SKM-1 treated with dmso at 0.1 percent for 144 hours (cell line): ENCODE measurements around the gene RAB19.

ENCODE experiments used
- DNase-seq: peaks from one replicate; lab custom pipeline; 2025; ENCODE audit not compliant: unreplicated experiment; lab: John Stamatoyannopoulos, UW

The RAB19 gene, protein sequence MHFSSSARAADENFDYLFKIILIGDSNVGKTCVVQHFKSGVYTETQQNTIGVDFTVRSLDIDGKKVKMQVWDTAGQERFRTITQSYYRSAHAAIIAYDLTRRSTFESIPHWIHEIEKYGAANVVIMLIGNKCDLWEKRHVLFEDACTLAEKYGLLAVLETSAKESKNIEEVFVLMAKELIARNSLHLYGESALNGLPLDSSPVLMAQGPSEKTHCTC

GRCh38 chr7:140403878-140404564, at the start of gene RAB19:
TSS of gene RAB19 (plus strand) at chr7:140404058. CDS start at chr7:140407647, 3,589 bp downstream.
- DNase-seq: no peak

DNA sequence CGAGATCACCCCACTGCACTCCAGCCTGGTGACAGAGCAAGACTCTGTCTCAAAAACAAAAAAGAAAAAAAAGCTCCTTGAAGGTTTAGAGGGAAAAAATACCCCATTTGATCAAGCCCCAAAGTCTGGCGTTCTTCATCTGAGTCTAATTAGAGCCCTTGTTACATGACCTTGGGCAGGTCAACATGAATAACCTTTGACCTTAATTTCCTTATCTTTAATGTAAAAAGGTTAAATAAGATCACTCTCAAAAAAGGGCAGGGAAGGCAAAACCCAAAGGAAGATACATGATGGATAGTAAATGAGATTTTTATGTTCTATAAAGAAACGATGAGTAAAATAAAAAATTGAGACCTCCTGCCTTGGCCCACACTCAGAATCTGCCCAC, 45.8 kb upstream of the RAB19 start:
- DNase-seq: no peak

- DNase-seq: no peak
These were observed 45.3 kb upstream of the RAB19 start for GRCh38 chr7:140358412-140359051.

DNA sequence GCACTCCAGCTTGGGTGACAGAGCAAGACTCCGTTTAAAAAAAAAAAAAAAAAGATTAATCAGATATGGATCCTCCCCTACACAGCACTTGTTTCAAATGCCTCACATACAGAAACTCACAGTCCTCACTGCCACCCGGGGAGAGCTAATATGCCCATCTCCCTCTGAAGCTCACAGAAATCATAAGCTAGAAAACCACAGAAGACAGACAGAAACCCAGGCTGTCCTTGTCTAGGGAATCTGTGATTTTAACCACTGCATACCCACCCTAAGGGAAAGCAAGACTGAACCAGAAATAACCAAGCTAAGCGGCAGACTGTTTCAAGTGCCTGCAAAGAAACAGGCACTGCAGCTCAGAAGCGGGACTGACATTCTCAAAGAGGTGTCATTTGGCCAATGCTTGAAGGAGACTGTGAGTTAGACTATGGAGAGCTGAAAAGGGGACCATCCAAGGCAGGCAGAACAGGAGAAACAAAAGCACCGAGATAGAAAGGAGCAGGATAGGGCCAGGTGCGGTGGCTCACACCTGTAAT, 43.1 kb upstream of the RAB19 start:
- no peak for DNase-seq

DNA sequence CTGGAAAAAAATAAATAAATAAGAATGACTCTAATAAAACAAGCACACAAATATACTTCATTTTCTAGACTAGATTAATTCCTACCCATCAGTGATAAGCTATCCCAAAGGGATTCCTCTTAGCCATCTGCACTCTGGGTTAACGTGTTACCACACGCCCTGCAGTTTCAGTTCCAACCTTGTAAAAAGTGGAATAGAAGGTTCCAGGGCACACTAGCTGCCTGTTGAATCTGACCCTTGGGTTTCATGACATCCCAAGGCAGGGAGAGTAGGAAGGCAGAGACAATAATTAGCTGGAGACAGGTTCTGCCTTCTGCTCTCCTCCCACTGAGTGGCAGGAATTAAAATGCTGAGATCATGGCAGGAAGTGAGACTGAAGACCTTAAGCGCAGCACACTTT, 39.0 kb upstream of the RAB19 start:
- no peak for DNase-seq

DNA sequence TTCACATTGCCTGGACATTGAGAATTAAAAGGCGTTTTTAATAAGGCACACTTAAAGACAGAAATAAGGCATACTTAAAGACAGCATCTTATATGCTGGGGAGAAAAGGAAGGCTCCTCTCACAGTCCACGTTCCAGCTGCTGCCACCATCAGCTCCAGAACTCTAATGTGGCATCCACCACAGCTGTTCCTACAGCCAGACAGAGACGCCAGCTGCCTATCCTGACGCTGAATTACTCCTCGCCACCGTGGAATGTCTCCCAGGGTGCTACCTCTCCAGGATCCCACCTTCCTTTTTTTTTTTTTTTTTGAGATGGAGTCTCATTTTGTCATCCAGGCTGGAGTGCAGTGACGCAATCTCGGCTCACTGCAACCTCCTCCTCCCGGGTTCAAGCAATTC, 36.3 kb upstream of the RAB19 start:
- DNase-seq: no peak

GRCh38 chr7:140369294-140369693, 34.6 kb upstream of the RAB19 start:
- DNase-seq: no peak

DNA sequence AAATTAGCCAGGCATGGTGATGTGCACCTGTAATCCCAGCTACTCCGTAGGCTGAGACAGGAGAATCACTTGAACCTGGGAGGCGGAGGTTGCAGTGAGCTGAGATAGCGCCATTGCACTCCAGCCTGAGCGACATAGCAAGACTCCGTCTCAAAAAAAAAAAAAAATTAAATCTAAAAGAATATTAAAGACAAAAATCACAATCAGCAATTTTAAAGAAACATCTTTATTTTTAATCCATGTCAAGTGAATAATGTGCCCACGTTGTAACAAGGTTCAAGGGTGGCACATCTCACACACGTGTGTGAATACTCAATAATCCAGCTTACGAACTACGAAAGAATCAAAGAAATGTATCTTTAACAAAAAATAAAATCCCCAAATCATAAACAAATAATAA, 28.5 kb upstream of the RAB19 start:
- no peak for DNase-seq

DNA sequence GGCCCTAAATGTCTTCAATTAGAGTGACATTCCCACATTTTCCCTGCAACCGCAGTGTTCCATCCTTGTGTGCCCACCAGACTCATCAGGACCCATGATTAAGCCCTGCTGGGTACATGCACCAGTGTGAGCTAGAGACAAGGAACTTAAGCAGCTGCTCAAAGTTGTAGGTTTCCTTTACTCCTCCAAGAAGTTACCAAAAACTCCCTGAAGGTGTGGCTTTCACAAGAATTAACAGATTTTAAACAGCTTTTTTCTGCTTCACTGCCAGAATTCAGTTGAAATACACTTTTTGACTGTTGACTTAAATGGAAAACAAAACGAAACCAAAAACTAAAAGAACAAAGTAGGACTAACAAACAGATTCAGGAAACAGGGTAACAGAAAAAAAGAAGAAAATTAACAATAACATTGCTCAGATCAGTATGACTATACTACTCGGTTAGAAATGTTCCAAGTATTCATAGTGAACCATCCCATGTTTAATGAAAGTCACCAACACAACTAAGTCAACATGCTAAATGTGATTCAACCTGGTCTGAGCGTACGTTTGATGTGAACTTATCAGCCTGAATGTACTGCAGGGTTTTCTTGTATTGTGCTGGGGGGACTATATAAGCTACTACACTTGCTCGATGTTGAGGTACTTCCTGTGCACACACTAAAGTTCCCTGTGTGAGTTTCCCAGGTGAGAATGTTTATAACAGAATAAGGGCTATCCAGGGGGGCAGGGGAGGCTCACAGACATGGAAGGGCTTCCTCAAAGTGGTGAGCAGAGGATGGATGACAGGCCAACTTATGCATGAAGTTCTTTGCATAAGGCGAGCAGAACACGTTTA, 27.7 kb upstream of the RAB19 start:
- DNase-seq: no peak

DNA sequence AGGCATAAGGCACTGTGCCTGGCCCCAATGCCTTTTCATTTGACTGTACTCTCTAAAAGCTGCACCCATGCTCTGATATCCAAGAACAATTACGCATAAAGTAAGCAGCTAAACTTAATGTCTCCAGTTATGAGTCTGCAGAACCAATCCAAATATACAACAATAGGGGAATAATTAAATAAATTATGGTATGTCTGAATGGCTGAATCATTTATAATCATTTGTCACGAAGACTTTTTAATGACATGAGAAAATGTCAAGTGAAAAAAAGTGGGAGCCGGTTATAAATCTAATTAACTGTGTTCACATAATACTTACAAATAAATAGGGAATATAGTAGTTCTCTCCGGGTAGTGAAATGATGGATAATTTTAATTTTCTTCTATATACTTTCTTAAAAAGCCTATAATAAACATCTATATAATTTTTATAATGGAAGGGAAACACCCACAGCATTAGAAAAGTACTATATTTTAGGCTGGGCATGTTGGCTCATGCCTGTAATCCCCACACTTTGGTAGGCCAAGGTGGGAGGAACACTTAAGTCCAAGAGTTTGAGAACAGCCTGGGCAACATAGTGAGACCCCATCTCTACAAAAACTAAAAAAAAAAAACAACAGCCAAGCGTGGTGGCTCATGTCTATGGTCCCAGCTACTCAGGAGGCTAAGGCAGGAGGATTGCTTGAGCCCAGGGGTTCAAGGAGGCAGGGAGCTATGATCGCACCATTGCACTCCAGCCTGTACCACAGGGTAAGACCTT, 19.7 kb upstream of the RAB19 start:
- no peak for DNase-seq

- DNase-seq: no peak
These were observed 18.8 kb upstream of the RAB19 start for GRCh38 chr7:140384894-140385545.

DNA sequence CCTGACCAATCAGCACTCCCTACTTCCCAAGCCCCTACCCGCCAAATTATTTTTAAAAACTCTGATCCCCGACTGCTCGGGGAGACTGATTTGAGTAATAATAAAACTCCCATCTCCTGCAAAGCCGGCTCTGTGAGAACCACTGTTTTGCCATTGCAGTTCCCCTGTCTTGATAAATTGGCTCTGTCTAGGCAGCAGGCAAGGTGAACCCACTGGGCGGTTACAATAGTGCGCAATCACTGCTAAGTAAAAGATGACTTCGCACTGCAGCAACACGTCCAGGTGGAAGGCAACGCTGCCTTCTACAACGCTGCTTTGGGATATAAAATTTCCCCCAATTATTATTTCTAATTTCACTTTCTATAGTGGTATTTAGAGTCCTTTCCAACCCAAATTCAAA, 14.4 kb upstream of the RAB19 start:
- DNase-seq: no peak

DNA sequence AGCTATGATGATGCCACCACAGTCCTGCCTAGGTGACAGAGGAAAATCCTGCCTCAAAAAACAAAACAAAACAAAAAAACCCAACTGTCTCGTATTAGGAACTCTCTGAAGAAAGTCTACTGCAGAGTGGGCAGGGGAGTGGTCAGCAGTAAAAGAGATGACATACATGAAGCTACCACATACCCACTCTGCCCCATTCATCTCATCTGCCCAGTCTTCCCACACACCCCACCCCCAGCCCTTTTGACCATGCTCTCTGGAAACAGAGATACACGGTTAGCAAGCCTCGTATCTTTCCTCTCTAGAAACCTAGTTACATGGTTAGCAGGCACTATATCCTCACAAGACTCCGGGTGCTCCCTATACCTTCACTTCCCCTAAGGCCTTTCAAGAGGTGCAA, 13.8 kb upstream of the RAB19 start:
- DNase-seq: no peak

DNA sequence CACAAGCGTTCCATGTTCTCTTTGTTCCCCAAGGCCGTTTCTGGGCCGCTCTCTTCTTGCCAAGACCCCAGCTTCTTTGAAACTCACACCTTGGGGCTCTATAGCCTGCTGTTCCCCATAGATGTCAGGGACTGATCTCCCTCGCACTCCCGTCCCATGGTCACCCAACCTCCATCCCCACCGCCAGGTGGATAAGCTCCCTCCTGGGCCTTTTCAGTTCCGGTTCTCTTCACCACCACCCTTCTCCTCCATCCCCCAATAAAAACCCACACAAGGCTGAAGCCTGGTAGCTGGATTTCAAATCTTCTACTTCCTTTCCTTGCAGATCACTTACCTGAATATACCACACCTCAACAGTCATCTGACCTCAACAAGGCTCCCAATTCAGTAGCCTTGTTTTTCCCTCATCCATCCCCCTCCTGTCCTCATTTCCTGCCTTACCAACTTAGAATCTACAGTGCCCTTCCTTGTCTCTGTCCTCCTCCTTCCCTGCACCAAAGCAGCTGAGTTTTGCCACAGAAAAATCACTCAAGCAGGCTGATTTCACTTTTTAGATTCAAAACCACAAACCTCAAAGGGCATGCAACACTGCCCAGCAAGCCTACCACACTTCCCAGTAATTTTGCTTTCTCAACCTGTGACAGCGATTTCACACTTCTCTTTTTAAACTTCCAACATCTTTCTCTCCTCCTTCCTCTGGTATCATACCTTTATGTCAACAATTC, 13.2 kb upstream of the RAB19 start:
- peak; percentile 72 for DNase-seq

DNA sequence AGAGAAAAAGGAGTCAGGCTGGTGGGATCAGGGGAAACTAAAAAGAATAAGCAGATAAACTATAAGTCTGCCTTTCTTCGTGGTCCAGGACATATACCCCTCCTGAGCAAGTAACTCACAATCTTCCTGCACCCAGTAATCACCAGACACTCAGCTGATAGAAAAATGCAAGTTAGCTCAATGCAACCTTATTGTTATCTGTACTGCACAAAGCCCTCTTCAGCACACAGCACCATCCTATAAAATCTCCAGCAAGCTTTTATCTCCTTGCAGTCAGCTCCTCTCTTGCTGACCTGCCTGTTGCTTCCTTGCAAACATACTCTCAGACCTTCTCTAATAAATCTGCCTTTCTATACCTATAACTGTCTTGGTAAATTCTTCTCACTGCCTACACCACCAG, 12.2 kb upstream of the RAB19 start:
- DNase-seq: no peak

DNA sequence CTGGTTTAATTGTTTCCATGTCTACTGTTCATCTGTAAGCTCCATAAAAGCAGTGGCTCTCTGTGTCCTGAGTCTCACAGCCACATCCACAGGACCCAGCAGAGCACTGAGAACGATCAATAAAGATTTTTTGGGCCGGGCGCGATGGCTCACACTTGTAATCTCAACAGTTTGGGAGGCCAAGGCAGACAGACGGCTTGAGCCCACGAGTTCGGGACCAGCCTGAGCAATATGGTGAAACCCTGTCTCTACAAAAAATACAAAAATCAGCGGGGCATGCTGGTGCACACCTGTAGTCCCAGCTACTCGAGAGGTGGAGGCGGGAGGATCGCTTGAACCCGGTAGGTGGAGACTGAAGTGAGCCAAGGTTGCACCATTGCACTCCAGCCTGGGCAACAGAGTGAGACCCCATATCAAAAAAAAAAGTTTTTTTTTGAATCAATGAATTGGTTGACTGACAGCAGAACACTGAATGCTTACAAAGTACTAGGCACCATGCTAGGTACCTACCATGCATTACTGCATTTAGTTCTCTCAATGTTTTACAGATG, 10.0 kb upstream of the RAB19 start:
- DNase-seq: no peak

- no peak for DNase-seq
These were observed 5.8 kb upstream of the RAB19 start, which contains the start of gene SLC37A3 for GRCh38 chr7:140397784-140398750. TSS of gene SLC37A3 (minus strand) at chr7:140398530. CDS start at chr7:140382526, 16,004 bp downstream.

DNA sequence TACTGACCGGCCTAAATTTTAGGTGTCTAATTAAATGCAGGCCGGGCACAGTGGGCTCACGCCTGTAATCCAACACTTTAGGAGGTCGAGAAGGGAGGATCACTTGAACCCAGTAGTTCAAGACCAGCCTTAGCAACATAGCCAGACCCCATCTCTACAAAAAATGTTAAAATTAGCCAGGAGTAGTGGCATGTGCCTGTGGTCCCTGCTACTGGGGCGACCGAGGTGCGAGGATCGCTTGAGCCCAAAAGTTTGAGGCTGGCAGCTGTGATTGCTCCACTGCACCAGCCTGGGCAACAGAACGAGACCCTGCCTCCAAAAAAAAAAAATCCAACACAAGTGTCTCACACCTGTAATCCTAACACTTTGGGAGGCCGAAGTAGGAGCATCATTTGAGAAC, 5.0 kb upstream of the RAB19 start:
- no peak for DNase-seq
